Endodermal cell (in vitro differentiated cells): ENCODE measurements around the gene SUPT6H. TPM values are rescaled to one million over a fixed set of nuclear protein-coding genes. Genes with fewer than 3 reads are reported as not detected.

Experiments
- DNase-seq: peaks from one replicate; pipeline ENCODE4 v3.0.0-alpha.2; 2017
- H3K27ac ChIP-seq: 2 replicates; pipeline ENCODE4 v1.5.1; 2013; ENCODE audit warnings: mild to moderate bottlenecking, low read depth, low read length, moderate library complexity
- H3K27me3 ChIP-seq: 2 replicates; pipeline ENCODE4 v1.6.1; 2013; ENCODE audit warnings: mild to moderate bottlenecking, low read length, moderate library complexity; ENCODE audit not compliant: insufficient read depth, control insufficient read depth, poor library complexity, severe bottlenecking
- H3K36me3 ChIP-seq: 2 replicates; pipeline ENCODE4 v1.7.0; 2013; ENCODE audit warnings: mild to moderate bottlenecking, low read length, moderate library complexity; ENCODE audit not compliant: control insufficient read depth, insufficient read depth
- H3K4me1 ChIP-seq: one replicate; pipeline ENCODE4 v1.7.0; 2013; ENCODE audit warnings: low read length; ENCODE audit not compliant: control insufficient read depth, insufficient read depth
- H3K4me3 ChIP-seq: 2 replicates; pipeline ENCODE4 v1.5.1; 2013; ENCODE audit warnings: mild to moderate bottlenecking, low read length, moderate library complexity
- H3K9ac ChIP-seq: 2 replicates; pipeline ENCODE4 v1.6.1; 2013; ENCODE audit warnings: mild to moderate bottlenecking, low read length, moderate library complexity; ENCODE audit not compliant: poor library complexity, severe bottlenecking; ENCODE audit errors: extremely low read depth
- H3K9me3 ChIP-seq: 2 replicates; pipeline ENCODE4 v1.6.1; 2013; ENCODE audit warnings: mild to moderate bottlenecking, low read length, moderate library complexity; ENCODE audit not compliant: control insufficient read depth
- H3K27ac Mint-ChIP-seq: 2 replicates; pipeline ENCODE4 v1.8.0; 2020; ENCODE audit warnings: mixed read lengths
- H3K27me3 Mint-ChIP-seq: 2 replicates; pipeline ENCODE4 v1.8.0; 2021; ENCODE audit warnings: mild to moderate bottlenecking, mixed read lengths; ENCODE audit not compliant: insufficient read depth
- H3K36me3 Mint-ChIP-seq: 2 replicates; pipeline ENCODE4 v1.8.0; 2020; ENCODE audit warnings: low read depth, mixed read lengths
- H3K4me1 Mint-ChIP-seq: 2 replicates; pipeline ENCODE4 v1.8.0; 2020; ENCODE audit warnings: mixed read lengths
- H3K4me3 Mint-ChIP-seq: 2 replicates; pipeline ENCODE4 v1.8.0; 2020; ENCODE audit warnings: mild to moderate bottlenecking, moderate library complexity, mixed read lengths
- H3K9me3 Mint-ChIP-seq: 2 replicates; pipeline ENCODE4 v1.8.0; 2020; ENCODE audit warnings: mild to moderate bottlenecking, mixed read lengths
- WGBS, 2 experiments: methylation state at CpG; one replicate each; pipeline versions ENCODE4 v1.1.5 to v1.1.7; 2013; ENCODE audit warnings: missing lambda C conversion rate in 2 of 2, mixed read lengths in 1 of 2; ENCODE audit not compliant: insufficient coverage in 1 of 2, insufficient read length in 1 of 2; 5-methylcytosine and 5-hydroxymethylcytosine counted together
- total RNA-seq, 2 donors: library from RNA; stranded (reverse); fragmentation: NEBNext Ultra II Directional in 1 of 2; extraction: Animal tissue kit (Norgen Biotek cat#: 25700) in 1 of 2; gene quantifications; 2 replicates in 1 of 2; 3 replicates in 1 of 2; pipeline ENCODE4 v1.2.1, GENCODE V29; 2021
- TF ChIP-seq, protein P1 (sequence below): fragments of 200-600 bp; sonication (generic); conservative IDR thresholded peaks from 2 replicates; pipeline ENCODE4 v1.5.0; 2021; ENCODE audit warnings: antibody characterized with exemption, mild to moderate bottlenecking

Gene SUPT6H
- total RNA-seq, 2 donors from 2014 or later, result 54.4 to 72.1 TPM

DNA sequence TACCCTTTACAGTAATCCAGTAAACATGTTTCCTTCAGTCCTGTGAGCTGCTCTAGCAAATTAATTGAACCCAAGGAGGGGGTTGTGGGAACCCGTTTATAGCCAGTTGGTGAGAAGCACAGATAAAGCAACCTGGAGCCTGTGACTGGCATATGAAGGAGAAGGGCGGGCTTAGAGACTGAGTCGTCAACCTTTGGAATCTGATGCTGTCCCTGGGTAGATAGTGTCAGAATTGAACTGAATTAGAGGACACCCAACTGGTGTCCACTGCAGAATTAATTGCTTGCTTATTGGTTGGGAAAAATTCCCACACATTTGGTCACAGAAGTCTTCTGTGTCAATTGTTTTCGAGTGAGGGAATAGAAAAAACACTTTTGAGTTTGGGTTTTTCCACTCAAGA, 35.2 kb upstream of the SUPT6H start:
- 93 to 97% methylated on average over 4 of the region's 4 CpGs for WGBS, 2 experiments
- peaks cover 75% of the 10 kb centered on the region for H3K36me3 Mint-ChIP-seq

DNA sequence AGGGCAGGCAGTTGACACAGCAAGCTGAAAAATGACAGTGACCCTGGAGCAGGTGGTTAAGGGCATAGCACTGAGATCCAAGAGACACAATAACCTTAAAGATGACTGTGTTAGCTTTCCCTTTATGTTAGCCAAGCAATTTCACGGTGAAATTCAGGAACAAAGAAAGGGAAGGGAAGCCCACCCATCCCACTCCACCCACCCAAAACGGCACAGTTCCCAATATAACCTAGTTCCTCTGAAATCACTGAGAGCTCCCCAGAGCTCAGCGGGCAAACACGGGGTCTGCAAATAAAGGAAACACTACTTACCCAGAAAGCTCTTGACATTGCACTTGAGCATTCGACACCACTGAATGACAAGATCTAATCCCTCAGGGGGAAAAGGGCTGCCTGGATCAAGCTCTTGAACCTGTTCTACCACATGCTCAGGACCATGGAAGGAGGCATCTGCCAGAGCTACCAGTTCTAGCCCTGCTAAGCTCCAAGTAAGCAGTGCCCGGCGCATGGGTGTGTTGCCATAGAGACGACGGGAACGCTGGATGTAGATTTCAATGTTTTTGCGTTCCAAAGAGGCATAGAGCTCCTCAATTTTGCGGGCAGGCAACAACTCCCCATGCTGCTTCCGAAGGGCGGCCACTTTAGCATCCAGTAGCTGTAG, 27.7 kb upstream of the SUPT6H start:
- no peak for DNase-seq
- TF ChIP-seq, protein P1, sequence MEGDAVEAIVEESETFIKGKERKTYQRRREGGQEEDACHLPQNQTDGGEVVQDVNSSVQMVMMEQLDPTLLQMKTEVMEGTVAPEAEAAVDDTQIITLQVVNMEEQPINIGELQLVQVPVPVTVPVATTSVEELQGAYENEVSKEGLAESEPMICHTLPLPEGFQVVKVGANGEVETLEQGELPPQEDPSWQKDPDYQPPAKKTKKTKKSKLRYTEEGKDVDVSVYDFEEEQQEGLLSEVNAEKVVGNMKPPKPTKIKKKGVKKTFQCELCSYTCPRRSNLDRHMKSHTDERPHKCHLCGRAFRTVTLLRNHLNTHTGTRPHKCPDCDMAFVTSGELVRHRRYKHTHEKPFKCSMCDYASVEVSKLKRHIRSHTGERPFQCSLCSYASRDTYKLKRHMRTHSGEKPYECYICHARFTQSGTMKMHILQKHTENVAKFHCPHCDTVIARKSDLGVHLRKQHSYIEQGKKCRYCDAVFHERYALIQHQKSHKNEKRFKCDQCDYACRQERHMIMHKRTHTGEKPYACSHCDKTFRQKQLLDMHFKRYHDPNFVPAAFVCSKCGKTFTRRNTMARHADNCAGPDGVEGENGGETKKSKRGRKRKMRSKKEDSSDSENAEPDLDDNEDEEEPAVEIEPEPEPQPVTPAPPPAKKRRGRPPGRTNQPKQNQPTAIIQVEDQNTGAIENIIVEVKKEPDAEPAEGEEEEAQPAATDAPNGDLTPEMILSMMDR, result no peak
- no peaks in the 10 kb centered on the region for H3K27me3 Mint-ChIP-seq
- H3K4me3 Mint-ChIP-seq, result no peak overlapping the region
- WGBS, 2 experiments, result 95 to 98% methylated on average over 11 to 14 of the region's 14 CpGs
- Histone ChIP-seq H3K36me3 (peaks cover 99% of the 10 kb centered on the region), H3K9me3 (no peaks in the 10 kb centered on the region), H3K27me3 (no peaks in the 10 kb centered on the region), H3K4me3 (no peak overlapping the region), H3K27ac (no peak overlapping the region), H3K9ac (no peak overlapping the region), H3K4me1 (no peaks in the 10 kb centered on the region)
- no peaks in the 10 kb centered on the region for H3K9me3 Mint-ChIP-seq
- H3K4me1 Mint-ChIP-seq, result peaks cover 8% of the 10 kb centered on the region
- peaks cover 91% of the 10 kb centered on the region for H3K36me3 Mint-ChIP-seq
- H3K27ac Mint-ChIP-seq, result no peak overlapping the region

More for the DNA sequence above, 35.2 kb upstream of the SUPT6H start:
- peaks cover 47% of the 10 kb centered on the region for H3K27me3 ChIP-seq
- no peak overlapping the region for H3K27ac ChIP-seq
- peaks cover 37% of the 10 kb centered on the region for H3K27me3 Mint-ChIP-seq
- no peak overlapping the region for H3K27ac Mint-ChIP-seq
- no peaks in the 10 kb centered on the region for H3K4me1 ChIP-seq
- H3K36me3 ChIP-seq, result peaks cover 79% of the 10 kb centered on the region
- no peaks in the 10 kb centered on the region for H3K9me3 Mint-ChIP-seq
- no peak overlapping the region for H3K4me3 ChIP-seq
- TF ChIP-seq, protein P1, result no peak
- DNase-seq, result no peak
- H3K9me3 ChIP-seq, result no peaks in the 10 kb centered on the region
- peaks cover 15% of the 10 kb centered on the region for H3K4me1 Mint-ChIP-seq
- no peak overlapping the region for H3K9ac ChIP-seq
- H3K4me3 Mint-ChIP-seq, result no peak overlapping the region

DNA sequence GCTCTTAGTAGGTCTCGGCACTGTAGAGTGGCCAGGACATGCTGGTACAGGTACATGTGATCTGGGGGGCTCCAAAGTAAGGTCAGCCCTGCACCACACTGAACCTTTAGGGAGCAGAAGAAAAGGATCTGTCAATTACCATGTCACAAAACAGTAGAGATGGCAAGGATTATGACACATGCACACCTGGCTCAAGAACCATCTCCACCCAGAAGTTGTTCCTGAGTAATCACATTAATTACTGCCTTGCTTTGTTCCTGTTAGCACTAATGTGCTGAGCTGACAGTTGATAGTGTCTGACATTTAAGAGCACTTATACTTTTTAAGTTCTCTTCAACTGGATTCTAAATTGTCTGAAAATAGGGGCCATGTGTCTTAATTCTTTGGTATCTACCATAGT, 26.5 kb upstream of the SUPT6H start:
- Histone ChIP-seq H3K36me3 (peaks cover 97% of the 10 kb centered on the region), H3K4me1 (no peaks in the 10 kb centered on the region), H3K4me3 (no peak overlapping the region), H3K27me3 (no peaks in the 10 kb centered on the region), H3K9ac (no peak overlapping the region), H3K27ac (no peak overlapping the region), H3K9me3 (no peaks in the 10 kb centered on the region)
- Mint-ChIP-seq H3K9me3 (no peaks in the 10 kb centered on the region), H3K36me3 (peaks cover 94% of the 10 kb centered on the region), H3K27ac (no peak overlapping the region), H3K4me3 (no peak overlapping the region), H3K4me1 (peaks cover 8% of the 10 kb centered on the region), H3K27me3 (no peaks in the 10 kb centered on the region)
- DNase-seq, result no peak
- 97% methylated on average over 1 of the region's 1 CpG; no CpG with 5 or more reads in 1 of the 2 experiments for WGBS, 2 experiments
- TF ChIP-seq, protein P1, result no peak
